GM19467 (cell line): Measurements from ENCODE around the gene AFF2.
A peak's percentile ranks its signal among the peaks of the same experiment; 100 is the strongest.

Experiments
- ATAC-seq: cut with Tn5 transposase; IDR thresholded peaks from one replicate; pipeline ENCODE4 v1.9.1; 2021; ENCODE audit warnings: mild to moderate bottlenecking, moderate library complexity; ENCODE audit not compliant: unreplicated experiment

AFF2 gene

DNA sequence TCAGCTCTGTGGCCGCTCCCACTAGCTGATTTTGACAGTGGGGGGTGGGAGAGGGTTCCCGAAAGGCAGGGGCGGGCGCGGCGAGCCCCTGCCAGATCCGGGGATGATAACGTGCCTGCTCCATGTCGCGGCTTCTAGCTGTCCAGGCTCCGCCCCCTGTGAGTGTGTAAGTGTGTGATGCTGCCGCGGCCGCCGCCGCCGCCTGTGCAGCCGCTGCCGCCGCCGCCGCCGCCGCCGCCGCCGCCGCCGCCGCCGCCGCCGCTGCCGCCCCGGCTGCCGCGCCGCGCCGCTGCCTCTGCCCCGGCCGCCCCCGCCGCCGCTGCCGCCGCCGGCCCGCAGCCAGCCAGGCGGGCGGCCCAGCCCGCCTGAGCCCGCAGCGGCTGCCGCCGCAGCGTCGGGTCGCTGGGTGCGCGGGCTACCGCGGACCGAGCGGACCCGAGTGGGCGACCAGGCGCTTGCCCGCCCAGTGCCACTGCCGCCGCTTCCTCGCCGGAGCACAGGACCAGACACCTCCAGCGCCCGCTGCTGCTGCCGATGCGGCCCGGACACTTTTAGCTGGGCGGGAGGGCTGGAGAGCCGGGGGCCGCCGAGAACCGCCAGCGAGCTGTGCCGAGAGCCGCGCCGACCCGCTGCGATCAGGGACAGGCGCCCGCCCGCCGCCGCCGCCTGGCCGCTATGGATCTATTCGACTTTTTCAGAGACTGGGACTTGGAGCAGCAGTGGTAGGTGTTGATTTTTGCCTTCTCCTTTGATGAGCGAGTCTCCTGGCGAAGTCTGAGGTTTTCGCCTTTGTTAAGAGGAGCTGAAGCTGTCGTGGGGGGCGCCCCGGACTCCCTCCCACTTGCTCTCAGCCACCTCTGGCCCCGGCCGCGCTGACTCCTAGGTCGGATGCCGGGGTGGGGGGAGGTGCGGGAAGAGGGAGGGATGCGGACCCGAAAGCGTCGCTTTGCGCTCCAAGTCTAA is at the start of gene AFF2:
Gene AFF2 (plus strand): TSS at position 195 of the 963 bp plus-strand sequence. CDS start 481 bp downstream, at position 676.
- no peak for ATAC-seq

GRCh38 chrX:148457279-148457678 is 43.1 kb upstream of the AFF2 start:
- ATAC-seq = peak; percentile 40

GRCh38 chrX:148459343-148459742 is 41.1 kb upstream of the AFF2 start:
- ATAC-seq = peak; percentile 80

- peak; percentile 92 for ATAC-seq
These were observed 34.1 kb upstream of the AFF2 start for GRCh38 chrX:148466292-148466691.

DNA sequence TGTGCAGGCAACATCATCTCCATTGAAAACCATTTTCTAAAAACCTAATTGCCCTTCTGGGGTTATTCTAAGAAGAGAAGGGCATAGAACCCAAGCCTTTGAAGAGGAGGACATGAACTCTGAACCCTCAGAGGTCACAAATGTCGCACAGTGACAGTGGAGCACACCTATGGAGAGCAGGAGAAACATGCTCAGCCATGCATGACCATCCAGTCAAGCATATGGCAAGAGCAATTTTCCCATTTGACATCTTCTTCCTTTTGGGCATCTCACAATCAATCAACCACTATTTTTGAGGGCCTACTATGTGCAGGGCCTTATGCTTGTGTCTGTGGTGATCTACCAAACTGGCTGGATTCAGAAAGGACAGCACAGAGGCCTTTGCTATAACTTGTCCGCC is 30.1 kb upstream of the AFF2 start:
- no peak for ATAC-seq

DNA sequence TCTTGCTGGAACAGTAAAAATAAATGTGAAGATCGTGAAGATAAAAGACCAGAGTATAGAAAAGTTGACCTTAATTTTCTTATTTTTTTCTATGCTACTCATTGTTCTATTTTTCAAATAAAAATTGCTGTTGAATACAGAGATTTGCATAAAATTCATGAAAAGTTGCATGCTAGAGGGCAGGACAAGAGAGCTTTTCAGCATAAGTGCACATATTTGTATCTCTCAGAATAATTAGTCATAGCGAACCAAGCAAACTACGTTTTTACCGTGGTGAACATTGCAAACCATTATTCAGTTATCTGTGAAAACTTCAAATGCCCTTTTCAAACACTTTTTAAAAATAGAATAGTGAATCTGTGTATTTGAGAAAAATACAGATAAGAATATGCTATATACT is 26.4 kb upstream of the AFF2 start:
- ATAC-seq = no peak

GRCh38 chrX:148492057-148492456 is 8.4 kb upstream of the AFF2 start:
- ATAC-seq = no peak

GRCh38 chrX:148495176-148495575 is 5.2 kb upstream of the AFF2 start:
- ATAC-seq = no peak

DNA sequence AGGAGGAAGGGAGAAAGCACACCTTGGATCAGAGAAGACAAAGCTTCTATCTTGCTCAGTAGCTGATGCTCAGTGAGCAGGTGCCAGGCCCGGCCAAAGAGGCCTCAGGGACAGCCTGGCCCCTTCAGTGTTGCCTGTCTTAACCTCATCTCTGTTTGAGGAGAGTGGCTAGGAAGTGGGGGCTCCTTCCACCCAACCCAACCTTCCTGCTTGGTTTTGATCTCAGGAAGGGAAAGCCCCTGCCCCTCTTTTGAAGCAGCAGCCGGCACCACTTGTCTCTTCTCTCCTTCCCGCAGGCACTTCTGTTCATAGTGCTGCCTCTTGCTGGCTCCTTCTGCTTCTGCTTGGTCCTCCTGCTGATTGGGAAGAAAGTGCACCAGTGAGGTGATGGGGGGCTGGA is 2.4 kb upstream of the AFF2 start:
- ATAC-seq = no peak

DNA sequence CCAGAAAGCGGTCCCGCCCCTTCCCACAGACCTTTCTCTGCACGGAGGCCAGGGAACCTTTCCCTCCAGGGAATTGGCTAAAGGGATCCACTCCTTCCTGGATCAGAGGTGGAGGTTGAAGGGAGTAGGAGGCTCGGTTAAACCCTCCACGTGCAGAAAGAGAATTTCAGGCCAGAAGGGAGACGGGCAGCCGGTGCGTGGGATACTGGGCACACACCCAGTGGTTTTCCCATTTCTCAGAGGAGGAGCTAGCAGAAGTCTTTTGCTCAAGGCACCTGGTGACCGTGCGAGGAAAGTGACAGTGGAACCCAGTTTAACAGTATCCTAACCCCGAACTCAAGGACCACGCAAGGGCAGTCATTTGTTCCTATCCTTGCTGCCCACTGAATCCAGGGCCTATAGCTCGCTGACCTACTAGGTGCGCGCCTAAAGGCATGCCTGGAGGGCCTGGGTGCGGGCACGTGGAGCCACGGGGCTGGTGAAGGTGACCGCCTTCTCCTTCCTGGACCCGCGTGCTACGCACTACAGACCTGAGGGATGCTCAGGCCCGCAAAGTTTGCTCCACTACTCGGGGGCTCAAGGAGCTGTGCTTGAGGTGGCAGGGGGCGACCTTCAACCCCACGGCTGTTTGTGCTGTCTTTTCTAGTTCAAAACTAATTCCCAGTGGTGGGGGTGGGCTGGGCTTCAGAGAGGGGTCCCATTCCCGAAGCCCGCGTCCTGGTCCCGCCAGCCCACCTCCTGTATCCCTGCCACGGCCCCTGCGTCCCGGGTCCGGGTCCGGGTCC is 587 bp upstream of the AFF2 start:
- ATAC-seq = no peak

- no peak for ATAC-seq
These were observed 1.1 kb downstream of the AFF2 start for GRCh38 chrX:148501386-148502066.

GRCh38 chrX:148504506-148504905 is 4.1 kb downstream of the AFF2 start:
- no peak for ATAC-seq

GRCh38 chrX:148507418-148507817 is 7.0 kb downstream of the AFF2 start:
- ATAC-seq = no peak

- no peak for ATAC-seq
These were observed 12.0 kb downstream of the AFF2 start for GRCh38 chrX:148512453-148512852.

DNA sequence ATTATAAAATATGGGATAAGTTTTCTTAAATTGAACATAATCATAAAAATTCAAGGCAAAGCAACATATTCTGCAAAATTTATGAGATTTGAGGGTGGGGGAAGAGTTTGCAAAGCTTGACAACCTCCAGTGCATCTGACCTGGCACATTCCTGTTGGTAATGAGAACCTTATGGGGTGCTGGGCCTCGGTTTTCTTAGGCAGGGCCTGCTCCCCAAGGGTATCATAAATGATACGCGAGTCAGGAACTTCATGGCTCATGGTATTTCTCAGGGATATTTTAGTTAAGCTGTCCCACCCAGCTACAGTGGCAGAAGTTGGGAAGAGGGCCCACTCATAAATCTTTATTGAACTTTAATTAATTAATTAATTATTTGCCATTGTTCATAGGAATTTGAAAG is 13.2 kb downstream of the AFF2 start:
- ATAC-seq = no peak

GRCh38 chrX:148517176-148517575 is 16.8 kb downstream of the AFF2 start:
- no peak for ATAC-seq

DNA sequence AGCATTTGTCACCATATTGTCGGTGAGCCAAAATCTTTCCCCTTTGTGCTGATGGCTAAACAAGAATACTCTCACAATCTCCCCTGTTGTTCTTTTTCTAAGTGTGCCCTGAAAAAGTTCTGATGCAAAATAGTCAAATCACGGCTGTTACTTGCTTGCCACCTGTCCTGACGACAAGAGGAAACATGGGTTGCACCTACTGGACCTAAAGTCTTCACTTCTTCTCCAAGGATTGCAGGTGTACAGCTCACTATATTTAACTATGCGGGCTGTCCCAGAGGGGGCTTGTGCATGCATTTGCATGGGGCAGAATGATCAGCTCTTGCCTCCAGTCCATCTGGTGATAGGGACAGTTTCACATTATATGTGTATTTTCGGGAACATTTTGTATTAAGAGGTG is 21.6 kb downstream of the AFF2 start:
- no peak for ATAC-seq

GRCh38 chrX:148523303-148524080 is 23.1 kb downstream of the AFF2 start:
- ATAC-seq = no peak

DNA sequence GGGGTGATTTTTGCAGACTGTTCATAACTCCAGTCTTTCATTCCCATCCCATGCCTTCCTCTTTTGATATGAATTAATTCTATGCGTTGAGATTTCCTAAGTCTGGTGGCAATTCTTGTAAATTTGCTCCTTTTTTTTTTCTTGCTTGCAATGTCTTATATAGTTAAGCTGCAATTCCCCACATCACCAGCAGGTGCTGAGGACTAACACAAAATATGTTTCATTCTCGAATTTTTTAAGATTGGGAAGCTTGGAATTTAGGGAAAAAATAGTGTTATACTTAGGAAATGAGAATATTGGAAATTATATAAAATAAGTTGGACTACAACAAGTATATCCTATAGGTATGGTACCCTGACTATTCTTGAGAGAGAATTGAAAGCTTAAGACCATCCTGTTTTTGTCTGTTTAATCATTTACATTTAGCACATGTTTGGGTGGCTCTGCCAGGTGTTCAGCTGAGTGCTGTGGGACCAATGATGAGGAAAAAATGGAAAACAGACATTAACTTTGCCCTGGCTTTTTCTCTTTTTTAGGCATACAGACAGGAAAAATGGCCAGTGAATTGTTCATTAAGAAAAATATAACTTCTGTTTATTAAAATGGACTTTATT is 30.2 kb downstream of the AFF2 start:
- no peak for ATAC-seq

- no peak for ATAC-seq
These were observed 33.9 kb downstream of the AFF2 start for GRCh38 chrX:148534291-148534690.
